Stimulated activated CD8-positive, alpha-beta memory T cell treated with anti-CD3 and anti-CD28 coated beads, Interleukin-15, amount 100 ng/mL, for 4 hours (primary cell): ENCODE data around the gene ZNF12.

ENCODE experiments used
- DNase-seq, 2 donors: peaks; one replicate each; pipeline ENCODE4 v3.0.0-alpha.2; 2020; ENCODE audit warnings: low read depth in 2 of 2

The ZNF12 gene

GRCh38 chr7:6647541-6647940 is 59.2 kb downstream of the ZNF12 start:
- no peak for DNase-seq

GRCh38 chr7:6647080-6647479 is 59.7 kb downstream of the ZNF12 start:
- no peak for DNase-seq

GRCh38 chr7:6646465-6646864 is 60.3 kb downstream of the ZNF12 start:
- no peak for DNase-seq

- DNase-seq: no peak
These were observed 62.0 kb downstream of the ZNF12 start for GRCh38 chr7:6644728-6645127.

GRCh38 chr7:6643915-6644625 is 62.7 kb downstream of the ZNF12 start:
- DNase-seq: no peak

- DNase-seq: no peak
These were observed 63.7 kb downstream of the ZNF12 start for GRCh38 chr7:6642861-6643640.

- DNase-seq: no peak
These were observed 64.4 kb downstream of the ZNF12 start for GRCh38 chr7:6642239-6642839.

- DNase-seq: no peak
These were observed 65.3 kb downstream of the ZNF12 start for GRCh38 chr7:6641305-6642035.

GRCh38 chr7:6640246-6640721 is 66.5 kb downstream of the ZNF12 start:
- DNase-seq: no peak

GRCh38 chr7:6639627-6640026 is 67.1 kb downstream of the ZNF12 start:
- no peak for DNase-seq

- DNase-seq: no peak
These were observed 67.7 kb downstream of the ZNF12 start for GRCh38 chr7:6639032-6639431.
